Progenitor cell of endocrine pancreas (in vitro differentiated cells): ENCODE measurements around the gene FOXP1. TPM values are rescaled to one million over a fixed set of nuclear protein-coding genes. Genes with fewer than 3 reads are reported as not detected.

Experiments used
- DNase-seq: peaks from one replicate; pipeline ENCODE4 v3.0.0; 2021; ENCODE audit warnings: low spot score; ENCODE audit not compliant: unreplicated experiment
- H3K27ac Mint-ChIP-seq: 2 replicates; pipeline ENCODE4 v1.8.0; 2021; ENCODE audit warnings: mild to moderate bottlenecking, moderate library complexity, mixed read lengths
- H3K27me3 Mint-ChIP-seq: 2 replicates; pipeline ENCODE4 v1.8.0; 2021; ENCODE audit warnings: mixed read lengths
- H3K36me3 Mint-ChIP-seq: 2 replicates; pipeline ENCODE4 v1.8.0; 2022; ENCODE audit warnings: mixed read lengths; ENCODE audit not compliant: insufficient read depth
- H3K4me1 Mint-ChIP-seq: 2 replicates; pipeline ENCODE4 v1.8.0; 2021; ENCODE audit warnings: low read depth, mixed read lengths
- H3K4me3 Mint-ChIP-seq: 2 replicates; pipeline ENCODE4 v1.8.0; 2021; ENCODE audit warnings: low read depth, mild to moderate bottlenecking, moderate library complexity, mixed read lengths
- H3K9me3 Mint-ChIP-seq: 2 replicates; pipeline ENCODE4 v1.8.0; 2021; ENCODE audit warnings: low read depth, mixed read lengths
- total RNA-seq: library from RNA; stranded (reverse); gene quantifications from 2 replicates; pipeline ENCODE4 v1.2.1, GENCODE V29; 2021
- TF ChIP-seq, protein P1 (sequence below): fragments of 200-600 bp; sonication (generic); IDR thresholded peaks from one replicate; pipeline ENCODE4 v1.5.0; 2021; ENCODE audit warnings: antibody characterized with exemption, mild to moderate bottlenecking; ENCODE audit not compliant: unreplicated experiment

FOXP1 gene
- total RNA-seq, 1 donor from 2014 or later: 242 TPM

DNA sequence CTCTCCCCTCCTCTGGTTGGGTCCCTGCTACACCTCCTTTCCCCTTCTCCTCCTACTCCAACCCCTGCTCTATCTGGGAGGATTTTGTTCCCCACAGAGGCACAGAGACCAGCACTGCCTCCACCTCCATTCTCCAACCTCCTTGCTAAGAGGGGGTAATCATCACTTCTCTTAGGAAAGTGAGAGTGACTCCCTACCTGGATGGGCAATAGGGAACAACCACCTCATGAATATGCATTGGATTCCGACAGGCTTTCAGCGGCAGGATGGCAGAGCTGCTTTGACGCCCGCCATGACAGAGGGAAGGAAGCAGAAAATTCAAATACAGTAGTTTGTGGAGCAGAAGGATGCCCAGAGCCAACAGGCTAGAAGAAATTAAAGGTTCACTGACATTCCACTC lies 656.3 kb downstream of the FOXP1 start:
- Mint-ChIP-seq H3K4me1 (no peaks in the 10 kb centered on the region), H3K27ac (no peak overlapping the region), H3K4me3 (no peak overlapping the region), H3K27me3 (no peaks in the 10 kb centered on the region), H3K9me3 (peaks cover 9% of the 10 kb centered on the region), H3K36me3 (no peaks in the 10 kb centered on the region)
- no peak for DNase-seq
- TF ChIP-seq, protein P1, sequence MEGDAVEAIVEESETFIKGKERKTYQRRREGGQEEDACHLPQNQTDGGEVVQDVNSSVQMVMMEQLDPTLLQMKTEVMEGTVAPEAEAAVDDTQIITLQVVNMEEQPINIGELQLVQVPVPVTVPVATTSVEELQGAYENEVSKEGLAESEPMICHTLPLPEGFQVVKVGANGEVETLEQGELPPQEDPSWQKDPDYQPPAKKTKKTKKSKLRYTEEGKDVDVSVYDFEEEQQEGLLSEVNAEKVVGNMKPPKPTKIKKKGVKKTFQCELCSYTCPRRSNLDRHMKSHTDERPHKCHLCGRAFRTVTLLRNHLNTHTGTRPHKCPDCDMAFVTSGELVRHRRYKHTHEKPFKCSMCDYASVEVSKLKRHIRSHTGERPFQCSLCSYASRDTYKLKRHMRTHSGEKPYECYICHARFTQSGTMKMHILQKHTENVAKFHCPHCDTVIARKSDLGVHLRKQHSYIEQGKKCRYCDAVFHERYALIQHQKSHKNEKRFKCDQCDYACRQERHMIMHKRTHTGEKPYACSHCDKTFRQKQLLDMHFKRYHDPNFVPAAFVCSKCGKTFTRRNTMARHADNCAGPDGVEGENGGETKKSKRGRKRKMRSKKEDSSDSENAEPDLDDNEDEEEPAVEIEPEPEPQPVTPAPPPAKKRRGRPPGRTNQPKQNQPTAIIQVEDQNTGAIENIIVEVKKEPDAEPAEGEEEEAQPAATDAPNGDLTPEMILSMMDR: no peak

DNA sequence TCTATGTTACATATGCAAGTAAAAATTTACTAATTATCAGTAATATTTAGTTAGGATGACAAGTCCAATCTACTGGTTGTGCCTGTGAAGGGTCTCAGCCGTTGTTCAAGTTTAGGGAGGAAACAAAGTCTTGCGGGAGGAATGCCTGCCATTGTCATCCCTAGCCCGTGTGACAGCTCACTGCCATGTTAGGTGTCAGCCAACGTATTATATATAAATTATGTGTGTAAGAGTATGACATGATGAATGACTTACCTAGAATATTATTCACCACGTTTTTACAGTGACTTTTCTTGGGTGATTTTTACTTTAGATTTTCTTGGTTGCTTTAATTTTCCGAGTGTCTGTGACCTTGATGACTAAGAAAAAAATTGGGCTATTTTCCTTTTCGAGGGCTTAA lies 656.7 kb downstream of the FOXP1 start:
- no peak for DNase-seq
- Mint-ChIP-seq H3K4me1 (peaks cover 1% of the 10 kb centered on the region), H3K27me3 (no peaks in the 10 kb centered on the region), H3K36me3 (no peaks in the 10 kb centered on the region), H3K9me3 (peaks cover 11% of the 10 kb centered on the region), H3K4me3 (no peak overlapping the region), H3K27ac (no peak overlapping the region)
- TF ChIP-seq, protein P1: no peak

DNA sequence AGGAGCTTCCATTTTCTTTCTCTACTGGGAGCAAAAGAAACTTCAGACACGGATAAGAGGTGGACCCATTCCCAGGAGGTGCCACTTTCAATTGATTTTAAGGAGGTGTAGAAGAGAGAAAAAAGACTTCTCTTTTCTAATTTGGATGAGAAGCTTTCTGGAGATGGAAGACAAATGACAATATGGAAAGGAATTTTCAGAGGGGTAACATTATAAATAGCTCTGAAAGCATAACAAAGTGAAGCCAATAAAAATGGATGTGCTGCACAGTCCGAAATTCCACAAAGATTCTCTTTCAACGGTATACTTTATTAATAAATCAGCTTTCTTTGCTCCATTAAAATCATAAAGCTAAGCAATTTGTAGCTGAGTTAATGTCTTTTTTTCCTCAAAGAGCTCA lies 663.9 kb downstream of the FOXP1 start:
- H3K4me1 Mint-ChIP-seq: peaks cover 1% of the 10 kb centered on the region
- no peak overlapping the region for H3K27ac Mint-ChIP-seq

DNA sequence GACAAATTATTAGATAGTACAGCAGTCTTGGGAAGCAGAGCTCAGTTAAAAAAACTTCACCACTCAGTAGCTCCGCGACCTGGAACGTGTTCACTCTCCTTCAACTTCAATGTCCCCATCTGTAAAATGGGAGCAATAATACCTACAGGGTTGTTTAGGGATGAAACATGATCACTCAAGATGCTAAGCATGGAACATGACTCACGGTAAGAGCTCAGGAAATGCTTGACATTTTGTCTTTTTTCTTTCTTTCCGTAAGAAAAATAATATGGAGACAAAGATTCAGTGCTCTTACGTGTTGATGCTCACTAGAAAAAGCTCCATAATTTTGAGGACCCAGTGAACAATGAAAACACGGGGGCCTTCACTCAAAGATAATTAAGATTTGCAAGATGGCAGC lies 664.4 kb downstream of the FOXP1 start:
- no peak for DNase-seq
- H3K27ac Mint-ChIP-seq: no peak overlapping the region
- TF ChIP-seq, protein P1: no peak
- H3K36me3 Mint-ChIP-seq: no peaks in the 10 kb centered on the region
- peaks cover 11% of the 10 kb centered on the region for H3K9me3 Mint-ChIP-seq
- H3K4me3 Mint-ChIP-seq: no peak overlapping the region
- H3K4me1 Mint-ChIP-seq: peaks cover 1% of the 10 kb centered on the region
- H3K27me3 Mint-ChIP-seq: no peaks in the 10 kb centered on the region

More for the DNA sequence above, 663.9 kb downstream of the FOXP1 start:
- TF ChIP-seq, protein P1: no peak
- Mint-ChIP-seq H3K9me3 (peaks cover 11% of the 10 kb centered on the region), H3K36me3 (no peaks in the 10 kb centered on the region), H3K4me3 (no peak overlapping the region), H3K27me3 (no peaks in the 10 kb centered on the region)
- no peak for DNase-seq

DNA sequence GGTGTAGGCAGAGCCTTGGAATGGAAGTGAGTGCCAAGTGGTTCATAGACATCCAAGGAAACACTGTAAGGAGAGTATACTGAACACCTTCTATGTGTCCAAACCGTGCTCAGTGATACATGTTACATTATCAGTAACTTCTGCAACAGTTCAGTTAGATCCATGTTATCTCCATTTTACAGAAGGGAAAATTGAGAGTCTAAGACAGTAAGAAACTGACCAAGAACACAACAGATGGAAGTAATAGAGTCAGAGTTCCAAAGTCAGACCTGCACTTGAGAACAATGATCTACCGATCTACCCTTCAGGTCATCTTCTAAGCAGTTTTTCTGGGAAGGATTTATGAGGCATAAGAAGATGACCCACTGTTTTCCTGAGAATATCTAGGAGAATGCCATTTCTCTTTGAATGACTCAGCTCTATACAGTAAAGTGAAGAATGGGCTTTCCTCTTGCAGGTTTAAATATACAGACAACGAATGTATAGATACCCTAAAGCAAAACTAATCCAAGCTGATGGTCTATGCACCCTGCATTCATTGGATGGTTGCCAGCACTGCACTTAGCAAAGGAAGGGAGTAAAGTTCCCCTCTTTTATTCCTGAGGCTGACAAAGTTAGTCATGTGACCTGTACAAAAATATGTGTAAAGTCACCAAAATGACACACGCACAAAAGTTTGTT lies 667.0 kb downstream of the FOXP1 start:
- TF ChIP-seq, protein P1: no peak
- H3K27ac Mint-ChIP-seq: no peak overlapping the region
- no peaks in the 10 kb centered on the region for H3K4me1 Mint-ChIP-seq
- H3K36me3 Mint-ChIP-seq: no peaks in the 10 kb centered on the region
- H3K4me3 Mint-ChIP-seq: no peak overlapping the region
- no peaks in the 10 kb centered on the region for H3K9me3 Mint-ChIP-seq
- H3K27me3 Mint-ChIP-seq: no peaks in the 10 kb centered on the region
- DNase-seq: no peak
